Lower leg skin (tissue), 4 donors: ENCODE measurements around the gene FAM124B. TPM values are rescaled to one million over a fixed set of nuclear protein-coding genes. Genes with fewer than 3 reads are reported as not detected.

Experiments used
- DNase-seq, 2 donors: peaks; one replicate each; pipeline ENCODE4 v3.0.0-alpha.2; 2019; ENCODE audit warnings: low spot score in 2 of 2
- H3K4me3 ChIP-seq: fragments of 200-600 bp; sonication (generic); 2 replicates; pipeline ENCODE4 v1.5.1; 2017; ENCODE audit warnings: mild to moderate bottlenecking, low read depth; ENCODE audit not compliant: poor library complexity, severe bottlenecking
- CTCF ChIP-seq, 3 donors: fragments of 450-650 bp; IDR thresholded peaks; one replicate each; pipeline ENCODE4 v1.5.1; 2016; ENCODE audit warnings: antibody characterized with exemption in 3 of 3, mild to moderate bottlenecking in 3 of 3, moderate library complexity in 2 of 3
- POLR2A ChIP-seq, 2 donors: fragments of 450-650 bp; IDR thresholded peaks; one replicate each; pipeline ENCODE4 v1.6.1; 2016 to 2017; ENCODE audit warnings: antibody characterized with exemption in 2 of 2, mild to moderate bottlenecking in 1 of 2, moderate library complexity in 1 of 2
- WGBS, 2 donors: methylation state at CpG; one replicate each; pipeline ENCODE4 v1.1.5; 2018; 5-methylcytosine and 5-hydroxymethylcytosine counted together
- intact Hi-C: fragments of 100-400 bp; cut with DNase I; formaldehyde crosslinking; loops from one replicate; pipeline ENCODE4 v1.15.0; 2023; ENCODE audit warnings: low total_unique reads
- total RNA-seq, 4 donors: library from RNA; depleted of rRNA; stranded (reverse); fragments of >200 nt; gene quantifications; one replicate each; pipeline ENCODE4 v1.1.0, GENCODE V29; 2016

Gene FAM124B
- total RNA-seq, 4 donors from 2014 or later, result 0.55 to 3.9 (median 2.2) TPM

- 69 to 88% methylated on average over 2 of the region's 2 CpGs for WGBS, 2 donors
- no peak for DNase-seq
- intact Hi-C loops, result no loop called here
- H3K4me3 ChIP-seq, result no peak overlapping the region
- TF ChIP-seq POLR2A (IDR thresholded peaks at IDR 0.05) (no peak), CTCF (IDR thresholded peaks at IDR 0.05) (no peak)
These were observed 19.2 kb upstream of the FAM124B start for GRCh38 chr2:224421065-224421464.

GRCh38 chr2:224417947-224418346 lies 16.0 kb upstream of the FAM124B start:
- WGBS, 2 donors, result 87 to 96% methylated on average over 4 of the region's 4 CpGs
- H3K4me3 ChIP-seq, result no peak overlapping the region
- intact Hi-C loops, result no loop called here
- TF ChIP-seq POLR2A (IDR thresholded peaks at IDR 0.05) (no peak), CTCF (IDR thresholded peaks at IDR 0.05) (no peak)
- DNase-seq, result no peak

- no peak for TF ChIP-seq CTCF (IDR thresholded peaks at IDR 0.05)
- TF ChIP-seq POLR2A (IDR thresholded peaks at IDR 0.05), result no peak
- 44 to 48% methylated on average over 1 of the region's 1 CpG for WGBS, 2 donors
- no peak overlapping the region for H3K4me3 ChIP-seq
- intact Hi-C loops, result no loop called here
- DNase-seq, result no peak
These were observed 15.4 kb upstream of the FAM124B start for GRCh38 chr2:224417361-224417729.

- TF ChIP-seq CTCF (IDR thresholded peaks at IDR 0.05), result no peak
- TF ChIP-seq POLR2A (IDR thresholded peaks at IDR 0.05), result no peak
- WGBS, 2 donors, result 81 to 92% methylated on average over 5 of the region's 5 CpGs
- intact Hi-C loops, result no loop called here
- no peak for DNase-seq
- H3K4me3 ChIP-seq, result no peak overlapping the region
These were observed 14.9 kb upstream of the FAM124B start for GRCh38 chr2:224416656-224417360.

DNA sequence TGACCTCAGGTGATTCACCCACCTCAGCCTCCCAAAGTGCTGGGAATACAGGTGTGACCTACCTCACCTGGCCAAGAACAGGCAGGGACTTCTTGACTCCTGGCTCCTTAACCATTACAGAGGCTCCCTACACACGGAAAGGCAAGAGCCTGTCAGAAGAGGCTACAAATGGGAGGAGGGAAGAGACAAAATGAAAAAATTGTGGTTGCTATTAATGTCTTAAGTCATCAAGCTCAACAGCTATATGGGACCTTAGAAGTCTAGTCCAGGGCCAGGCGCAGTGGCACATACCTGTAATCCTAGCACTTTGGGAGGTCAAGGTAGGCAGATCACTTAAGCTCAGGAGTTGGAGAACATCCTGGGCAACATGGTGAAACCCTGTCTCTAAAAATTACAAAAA lies 11.5 kb upstream of the FAM124B start:
- 57 to 91% methylated on average over 2 of the region's 2 CpGs for WGBS, 2 donors
- TF ChIP-seq POLR2A (IDR thresholded peaks at IDR 0.05) (no peak), CTCF (IDR thresholded peaks at IDR 0.05) (no peak)
- DNase-seq, result no peak
- intact Hi-C loops, result no loop called here
- no peak overlapping the region for H3K4me3 ChIP-seq
